Measurements from ENCODE around the gene TAAR9.

TAAR9 gene

GRCh38 chr6:132515386-132515785, 22.7 kb upstream of the TAAR9 start:
- no peak for TF ChIP-seq CTCF (IDR thresholded peaks at IDR 0.05)

GRCh38 chr6:132520953-132521352, 17.1 kb upstream of the TAAR9 start:
- no peak for TF ChIP-seq CTCF (IDR thresholded peaks at IDR 0.05)

GRCh38 chr6:132524646-132525045, 13.4 kb upstream of the TAAR9 start:
- no peak for TF ChIP-seq CTCF (IDR thresholded peaks at IDR 0.05)

GRCh38 chr6:132525866-132526265, 12.2 kb upstream of the TAAR9 start:
- TF ChIP-seq CTCF (IDR thresholded peaks at IDR 0.05): no peak

GRCh38 chr6:132526461-132526860, 11.6 kb upstream of the TAAR9 start:
- no peak for TF ChIP-seq CTCF (IDR thresholded peaks at IDR 0.05)

GRCh38 chr6:132527791-132528190, 10.3 kb upstream of the TAAR9 start:
- no peak for TF ChIP-seq CTCF (IDR thresholded peaks at IDR 0.05)

- peak; percentile 77 for TF ChIP-seq CTCF (IDR thresholded peaks at IDR 0.05)
These were observed 7.6 kb upstream of the TAAR9 start for GRCh38 chr6:132530293-132530974.

- no peak for TF ChIP-seq CTCF (IDR thresholded peaks at IDR 0.05)
These were observed 932 bp upstream of the TAAR9 start for GRCh38 chr6:132537145-132537544.

All from LNCAP (cell line).